Activated CD4-positive, alpha-beta T cell treated with anti-CD3 and anti-CD28 coated beads for 1 hour (primary cell): ENCODE data around the gene KLLN.
"Not testable (repeated sequence)": the region's sequence is repeated elsewhere in the genome, so short reads cannot be mapped to it uniquely, and the experiment has no call there.

Experiments
- DNase-seq: peaks from one replicate; pipeline ENCODE4 v3.0.0-alpha.2; 2020

KLLN gene

GRCh38 chr10:87863053-87863943 lies at the start of gene KLLN, which contains the start of gene PTEN:
TSS of gene KLLN (minus strand) at chr10:87863533. CDS start at chr10:87862487, 1,046 bp downstream.
TSS of gene PTEN (plus strand) at chr10:87863625. CDS start at chr10:87864470, 845 bp downstream.
- peak; percentile 73 for DNase-seq

GRCh38 chr10:87903396-87903795 lies 40.1 kb upstream of the KLLN start:
- DNase-seq: not testable (repeated sequence)

GRCh38 chr10:87897957-87898356 lies 34.6 kb upstream of the KLLN start:
- not testable (repeated sequence) for DNase-seq

GRCh38 chr10:87896216-87896615 lies 32.9 kb upstream of the KLLN start:
- DNase-seq: no peak

- no peak for DNase-seq
Observed at GRCh38 chr10:87895430-87895829, 32.1 kb upstream of the KLLN start.

GRCh38 chr10:87887548-87888289 lies 24.4 kb upstream of the KLLN start:
- no peak for DNase-seq

- no peak for DNase-seq
Observed at GRCh38 chr10:87887146-87887545, 23.8 kb upstream of the KLLN start.

- DNase-seq: no peak
Observed at GRCh38 chr10:87886635-87887034, 23.3 kb upstream of the KLLN start.

GRCh38 chr10:87882555-87883294 lies 19.4 kb upstream of the KLLN start:
- no peak for DNase-seq

GRCh38 chr10:87881373-87882059 lies 18.2 kb upstream of the KLLN start:
- not testable (repeated sequence) for DNase-seq

GRCh38 chr10:87880336-87880735 lies 17.0 kb upstream of the KLLN start:
- no peak for DNase-seq

- no peak for DNase-seq
Observed at GRCh38 chr10:87878664-87879459, 15.5 kb upstream of the KLLN start.

- no peak for DNase-seq
Observed at GRCh38 chr10:87875929-87876571, 12.7 kb upstream of the KLLN start.

GRCh38 chr10:87873656-87874055 lies 10.3 kb upstream of the KLLN start:
- DNase-seq: no peak

GRCh38 chr10:87872828-87873227 lies 9.5 kb upstream of the KLLN start:
- no peak for DNase-seq

- DNase-seq: no peak
Observed at GRCh38 chr10:87869773-87870551, 6.6 kb upstream of the KLLN start.

- not testable (repeated sequence) for DNase-seq
Observed at GRCh38 chr10:87869139-87869538, 5.8 kb upstream of the KLLN start.

- DNase-seq: no peak
Observed at GRCh38 chr10:87868277-87868676, 4.9 kb upstream of the KLLN start.

- no peak for DNase-seq
Observed at GRCh38 chr10:87867453-87867852, 4.1 kb upstream of the KLLN start.

- no peak for DNase-seq
Observed at GRCh38 chr10:87866412-87866974, 3.2 kb upstream of the KLLN start.
